ENCODE measurements around the gene TAF4.
"Not testable (repeated sequence)": the region's sequence is repeated elsewhere in the genome, so short reads cannot be mapped to it uniquely, and the experiment has no call there.

Gene TAF4

GRCh38 chr20:61956396-61957342 is 109.0 kb downstream of the TAF4 start:
- no peak for ATAC-seq
- peaks cover 42% of the 10 kb centered on the region for H3K27me3 Mint-ChIP-seq
- H3K4me3 Mint-ChIP-seq = no peak overlapping the region
- no peaks in the 10 kb centered on the region for H3K9me3 Mint-ChIP-seq
- no peak overlapping the region for H3K27ac Mint-ChIP-seq
- DNase-seq = no peak
- H3K4me1 Mint-ChIP-seq = no peaks in the 10 kb centered on the region

- ATAC-seq (no peak), DNase-seq (no peak)
- Mint-ChIP-seq H3K9me3 (no peaks in the 10 kb centered on the region), H3K4me3 (no peak overlapping the region), H3K27me3 (peaks cover 43% of the 10 kb centered on the region), H3K4me1 (no peaks in the 10 kb centered on the region), H3K27ac (no peak overlapping the region)
Measured at GRCh38 chr20:61955668-61956395, 109.8 kb downstream of the TAF4 start.

- ATAC-seq = no peak
- Mint-ChIP-seq H3K27ac (peak overlapping the region in 1 of 2 donors; percentile 1), H3K27me3 (peaks cover 43% of the 10 kb centered on the region), H3K4me1 (no peaks in the 10 kb centered on the region), H3K9me3 (no peaks in the 10 kb centered on the region), H3K4me3 (no peak overlapping the region)
- no peak for DNase-seq
Measured at GRCh38 chr20:61954276-61955021, 111.2 kb downstream of the TAF4 start.

GRCh38 chr20:61953037-61954021 is 112.4 kb downstream of the TAF4 start:
- H3K27me3 Mint-ChIP-seq = peaks cover 43% of the 10 kb centered on the region
- H3K4me1 Mint-ChIP-seq = no peaks in the 10 kb centered on the region
- DNase-seq = no peak
- H3K9me3 Mint-ChIP-seq = no peaks in the 10 kb centered on the region
- no peak overlapping the region for H3K4me3 Mint-ChIP-seq
- ATAC-seq = no peak
- H3K27ac Mint-ChIP-seq = no peak overlapping the region

GRCh38 chr20:61951695-61952533 is 113.8 kb downstream of the TAF4 start:
- ATAC-seq (no peak), DNase-seq (no peak)
- peaks cover 43% of the 10 kb centered on the region for H3K27me3 Mint-ChIP-seq
- no peaks in the 10 kb centered on the region for H3K9me3 Mint-ChIP-seq
- no peak overlapping the region for H3K4me3 Mint-ChIP-seq
- H3K4me1 Mint-ChIP-seq = no peaks in the 10 kb centered on the region
- no peak overlapping the region for H3K27ac Mint-ChIP-seq

GRCh38 chr20:61950641-61951071 is 115.0 kb downstream of the TAF4 start:
- ATAC-seq = peak; percentile 23
- Mint-ChIP-seq H3K27ac (no peak overlapping the region), H3K4me3 (no peak overlapping the region), H3K27me3 (peaks cover 35% of the 10 kb centered on the region), H3K4me1 (no peaks in the 10 kb centered on the region), H3K9me3 (no peaks in the 10 kb centered on the region)
- no peak for DNase-seq

GRCh38 chr20:61949714-61950640 is 115.7 kb downstream of the TAF4 start:
- Mint-ChIP-seq H3K9me3 (no peaks in the 10 kb centered on the region), H3K4me3 (no peak overlapping the region), H3K27ac (no peak overlapping the region), H3K27me3 (peaks cover 28% of the 10 kb centered on the region), H3K4me1 (no peaks in the 10 kb centered on the region)
- DNase-seq (no peak), ATAC-seq (no peak)

- ATAC-seq (no peak), DNase-seq (no peak)
- Mint-ChIP-seq H3K4me3 (no peak overlapping the region), H3K27ac (no peak overlapping the region), H3K4me1 (no peaks in the 10 kb centered on the region), H3K9me3 (no peaks in the 10 kb centered on the region), H3K27me3 (peaks cover 22% of the 10 kb centered on the region)
Measured at GRCh38 chr20:61949363-61949713, 116.3 kb downstream of the TAF4 start.

GRCh38 chr20:61948586-61949362 is 116.9 kb downstream of the TAF4 start:
- ATAC-seq (no peak), DNase-seq (no peak)
- H3K27me3 Mint-ChIP-seq = peaks cover 19% of the 10 kb centered on the region
- no peak overlapping the region for H3K27ac Mint-ChIP-seq
- H3K4me3 Mint-ChIP-seq = no peak overlapping the region
- H3K9me3 Mint-ChIP-seq = no peaks in the 10 kb centered on the region
- H3K4me1 Mint-ChIP-seq = no peaks in the 10 kb centered on the region

GRCh38 chr20:61948056-61948455 is 117.6 kb downstream of the TAF4 start:
- H3K27ac Mint-ChIP-seq, DNase-seq, ATAC-seq, H3K9me3 Mint-ChIP-seq, H3K4me1 Mint-ChIP-seq, H3K4me3 Mint-ChIP-seq: not testable (repeated sequence)
- peaks cover 15% of the 10 kb centered on the region for H3K27me3 Mint-ChIP-seq

GRCh38 chr20:61945495-61945894 is 120.2 kb downstream of the TAF4 start:
- H3K4me3 Mint-ChIP-seq, H3K4me1 Mint-ChIP-seq, ATAC-seq, H3K27me3 Mint-ChIP-seq, H3K9me3 Mint-ChIP-seq, DNase-seq, H3K27ac Mint-ChIP-seq: not testable (repeated sequence)

- DNase-seq, H3K27me3 Mint-ChIP-seq, ATAC-seq, H3K9me3 Mint-ChIP-seq, H3K27ac Mint-ChIP-seq, H3K4me3 Mint-ChIP-seq, H3K4me1 Mint-ChIP-seq: not testable (repeated sequence)
Measured at GRCh38 chr20:61944967-61945366, 120.7 kb downstream of the TAF4 start.
